Mesangial cell (primary cell): Measurements from ENCODE around the gene ZBTB48. TPM values are rescaled to one million over a fixed set of nuclear protein-coding genes. Genes with fewer than 3 reads are reported as not detected.

Source experiments
- total RNA-seq: library from RNA; depleted of rRNA; stranded (reverse); fragments of >200 nt; gene quantifications from 2 replicates; pipeline ENCODE4 v1.2.3, GENCODE V29; 2015

Gene ZBTB48
- 10.3 and 20.4 TPM in 2 replicates for total RNA-seq

DNA sequence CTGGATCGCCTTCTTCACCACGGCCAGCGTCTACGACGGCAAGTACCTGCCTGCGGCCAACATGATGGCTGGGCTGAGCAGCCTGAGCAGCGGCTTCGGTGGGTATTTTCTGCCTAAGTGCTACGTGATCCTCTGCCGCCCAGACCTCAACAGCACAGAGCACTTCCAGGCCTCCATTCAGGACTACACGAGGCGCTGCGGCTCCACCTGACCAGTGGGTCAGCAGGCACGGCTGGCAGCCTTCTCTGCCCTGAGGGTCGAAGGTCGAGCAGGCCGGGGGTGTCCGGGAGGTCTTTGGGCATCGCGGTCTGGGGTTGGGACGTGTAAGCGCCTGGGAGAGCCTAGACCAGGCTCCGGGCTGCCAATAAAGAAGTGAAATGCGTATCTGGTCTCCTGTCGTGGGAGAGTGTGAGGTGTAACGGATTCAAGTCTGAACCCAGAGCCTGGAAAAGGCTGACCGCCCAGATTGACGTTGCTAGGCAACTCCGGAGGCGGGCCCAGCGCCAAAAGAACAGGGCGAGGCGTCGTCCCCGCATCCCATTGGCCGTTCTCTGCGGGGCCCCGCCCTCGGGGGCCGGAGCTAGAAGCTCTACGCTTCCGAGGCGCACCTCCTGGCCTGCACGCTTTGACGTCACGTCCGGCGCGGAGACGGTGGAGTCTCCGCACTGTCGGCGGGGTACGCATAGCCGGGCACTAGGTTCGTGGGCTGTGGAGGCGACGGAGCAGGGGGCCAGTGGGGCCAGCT, at the start of gene ZBTB48:
Gene ZBTB48, plus strand, starts transcription at position 621 of the 745 bp plus-strand sequence. CDS start 616 bp downstream, outside the sequence.

DNA sequence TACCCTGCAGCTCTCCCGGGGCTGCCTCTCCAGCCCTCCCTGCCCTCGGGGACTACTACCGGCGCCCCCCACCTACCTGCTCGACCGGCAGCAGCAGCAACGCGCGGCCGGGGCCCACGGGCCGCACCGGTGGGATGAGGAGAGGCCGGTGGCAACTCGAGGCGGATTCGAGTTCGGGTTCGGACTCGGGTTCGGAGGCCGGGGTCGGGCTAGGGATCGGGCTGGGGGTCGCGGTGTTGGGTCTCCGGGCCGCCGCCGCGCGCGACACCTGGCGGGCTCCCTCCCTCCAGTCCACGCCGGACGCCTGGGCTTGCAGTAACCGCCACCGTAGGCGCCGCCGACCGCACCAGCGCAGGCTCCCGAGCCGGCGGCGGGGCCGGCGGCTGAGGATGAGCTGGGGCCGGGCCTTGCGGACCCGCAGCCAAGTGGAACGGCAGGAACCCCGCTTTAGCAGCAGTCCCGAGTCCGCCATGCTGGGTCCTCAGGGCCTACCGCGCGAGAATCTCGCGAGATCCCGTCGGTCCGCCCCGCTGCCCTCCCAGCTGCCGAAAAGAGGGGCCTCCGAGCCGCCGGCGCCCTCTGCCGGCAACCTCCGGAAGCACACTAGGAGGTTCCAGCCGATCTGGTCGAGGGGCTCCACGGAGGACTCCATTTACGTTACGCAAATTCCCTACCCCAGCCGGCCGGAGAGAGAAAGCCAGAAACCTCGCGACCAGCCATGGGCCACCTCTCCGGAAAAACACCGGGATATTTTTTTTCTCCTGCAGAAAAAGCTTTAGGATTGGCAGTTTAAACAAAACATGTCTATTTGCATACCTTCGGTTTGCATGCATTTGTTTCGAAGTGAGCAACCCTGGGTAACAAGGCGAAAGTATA, 25.5 kb upstream of the ZBTB48 start, which contains the start of gene NOL9:
Gene NOL9, minus strand, starts transcription at position 483 of the 876 bp plus-strand sequence. Its CDS starts 11 bp downstream, at position 472.

DNA sequence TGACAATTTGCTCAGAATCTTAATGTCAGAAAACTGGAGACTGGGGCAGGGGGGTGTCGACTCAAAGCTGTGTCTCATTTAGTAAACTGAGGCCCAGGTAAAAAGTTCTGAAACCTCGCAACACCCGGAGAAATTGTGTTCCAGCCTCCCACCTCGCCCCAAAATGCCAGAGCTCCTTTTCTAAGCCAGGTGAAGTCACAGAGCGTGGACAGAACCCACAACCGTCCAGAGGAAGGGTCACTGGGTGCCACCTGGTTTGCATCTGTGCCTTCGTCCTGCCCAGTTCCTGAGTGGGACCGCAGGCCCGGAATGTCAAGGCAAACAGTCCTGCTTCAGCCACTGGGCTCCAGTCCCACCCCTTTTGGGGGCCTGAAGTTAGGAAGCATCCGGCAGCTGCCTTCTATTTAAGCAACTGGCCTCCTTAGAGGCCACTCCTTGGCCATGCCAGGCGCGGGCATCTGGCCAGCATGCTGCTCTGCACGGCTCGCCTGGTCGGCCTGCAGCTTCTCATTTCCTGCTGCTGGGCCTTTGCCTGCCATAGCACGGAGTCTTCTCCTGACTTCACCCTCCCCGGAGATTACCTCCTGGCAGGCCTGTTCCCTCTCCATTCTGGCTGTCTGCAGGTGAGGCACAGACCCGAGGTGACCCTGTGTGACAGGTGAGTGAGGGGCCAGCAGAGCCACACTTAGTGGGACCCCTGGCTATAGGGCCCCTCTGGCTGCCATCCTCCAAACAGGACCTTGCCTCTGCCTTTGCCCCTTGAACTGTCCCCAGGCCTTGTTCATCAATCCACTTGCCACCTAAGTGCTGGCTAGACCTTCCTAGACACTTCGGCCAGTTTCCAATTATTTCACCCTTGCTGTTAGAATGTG, 24.7 kb upstream of the ZBTB48 start, which contains the start of gene TAS1R1:
Gene TAS1R1, plus strand, starts transcription at position 401 of the 872 bp plus-strand sequence. Its CDS starts 67 bp downstream, at position 468.

DNA sequence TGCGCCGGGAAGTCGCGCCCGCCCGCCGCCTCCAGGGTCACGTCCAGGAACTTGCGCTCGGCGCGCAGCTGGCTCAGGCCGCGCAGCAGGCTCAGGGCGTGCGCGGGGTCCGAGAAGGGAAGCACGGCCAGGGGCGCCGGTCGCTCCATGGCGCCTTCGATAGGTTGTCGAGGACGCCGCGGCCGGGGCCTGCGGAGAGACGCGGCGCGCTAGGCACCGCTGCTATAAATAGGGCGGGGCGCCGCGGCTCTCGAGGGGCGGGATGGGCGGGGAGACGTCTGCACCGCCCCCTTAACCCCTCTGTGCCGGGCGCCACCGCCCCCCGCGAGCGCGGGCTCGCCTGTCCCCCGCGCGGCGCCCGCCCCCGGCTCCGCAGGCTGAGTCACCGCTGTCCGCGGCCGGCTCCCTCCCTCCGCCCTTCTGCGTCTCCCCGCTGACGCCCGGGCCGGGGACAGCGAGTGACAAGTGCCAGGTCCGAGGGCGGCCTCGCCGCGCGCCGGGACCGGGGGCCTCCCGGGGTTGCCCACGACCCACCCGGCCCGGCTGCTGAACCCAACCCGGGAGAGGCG, 23.0 kb downstream of the ZBTB48 start, which contains the start of gene KLHL21:
Gene KLHL21, minus strand, starts transcription at position 201 of the 569 bp plus-strand sequence. Its CDS starts 52 bp downstream, at position 149.

DNA sequence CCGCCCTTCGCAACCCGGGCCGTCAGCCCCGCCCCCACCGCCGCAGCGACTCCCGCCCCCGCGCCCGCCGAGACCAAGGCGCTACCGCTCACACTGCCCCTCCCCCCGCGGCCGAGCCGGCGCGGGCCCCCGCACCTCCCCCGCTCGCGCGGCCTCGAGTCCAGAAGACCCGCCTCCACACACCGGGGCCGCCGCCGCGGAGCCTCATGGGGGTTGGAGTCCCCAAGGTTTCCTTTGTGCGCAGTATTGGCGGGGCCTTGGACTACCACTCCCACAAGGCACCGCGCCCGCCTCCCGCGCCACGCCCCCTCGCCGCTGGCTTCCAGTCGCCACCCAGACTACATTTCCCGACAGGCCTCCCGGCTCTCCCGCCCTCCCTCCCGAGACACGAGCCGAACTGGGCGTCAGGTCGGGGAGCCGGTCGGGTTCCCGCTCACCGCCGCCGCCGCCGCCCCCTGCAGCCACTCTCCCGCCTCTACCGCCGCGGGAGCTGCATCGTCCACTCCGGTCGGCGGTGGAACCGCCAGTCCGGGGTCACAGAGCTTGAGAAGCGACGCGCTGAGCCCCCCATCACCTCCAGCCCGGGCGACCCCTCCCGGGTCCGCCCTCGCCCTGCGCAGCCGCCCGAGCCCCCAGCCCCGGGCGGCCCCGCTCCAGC, 33.7 kb downstream of the ZBTB48 start, which contains the start of gene PHF13:
Gene PHF13, plus strand, starts transcription at position 371 of the 658 bp plus-strand sequence. CDS start 336 bp downstream, outside the sequence.

DNA sequence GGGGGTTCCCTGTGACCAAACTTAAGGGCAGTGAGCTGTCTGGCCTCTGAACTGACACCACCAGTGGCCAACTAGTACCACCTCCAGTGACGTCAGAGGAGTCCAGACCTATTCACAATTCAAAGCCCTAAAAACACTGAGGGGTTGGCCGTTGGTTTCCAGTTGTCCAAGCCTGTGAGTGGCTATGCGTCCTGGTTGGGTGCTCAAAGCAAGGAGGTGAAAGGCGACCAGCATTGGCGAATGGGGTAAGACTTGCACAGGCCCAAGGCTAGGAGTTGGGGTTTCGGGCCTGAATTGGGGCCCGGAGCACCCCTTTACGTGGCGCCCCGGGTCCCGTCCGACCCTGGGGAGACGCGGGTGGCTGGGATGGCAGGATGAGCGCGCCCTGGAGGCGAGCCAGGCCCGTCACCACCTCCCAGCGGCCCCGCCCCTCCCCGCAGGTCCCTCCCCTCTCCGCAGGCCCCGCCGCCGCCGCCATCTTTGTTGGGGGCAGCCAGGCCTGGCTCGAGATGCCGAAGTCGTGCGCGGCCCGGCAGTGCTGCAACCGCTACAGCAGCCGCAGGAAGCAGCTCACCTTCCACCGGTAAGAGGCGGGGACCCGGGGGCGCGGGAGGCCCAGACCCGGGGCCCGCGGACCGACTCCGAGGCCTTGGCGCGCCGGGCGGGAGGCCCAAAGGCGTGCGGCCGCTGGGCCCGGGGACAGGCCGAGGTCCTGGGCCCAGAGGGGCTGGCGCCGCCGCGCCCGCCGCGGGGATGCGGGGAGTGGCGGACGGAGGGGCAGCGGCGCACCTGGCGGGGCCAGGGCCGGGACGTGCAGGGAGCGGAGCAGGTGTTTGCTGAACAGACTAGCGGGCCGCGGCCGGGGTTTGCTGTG, 45.2 kb downstream of the ZBTB48 start, which contains the start of gene THAP3:
Gene THAP3, plus strand, starts transcription at position 159 of the 874 bp plus-strand sequence. Its CDS starts 351 bp downstream, at position 510.

Other genes starting within 250 kb of the ZBTB48 start
- gene ACOT7, start 186.2 kb upstream of the ZBTB48 start, total RNA-seq, result 60.0 and 97.4 TPM in 2 replicates
- 0.25 and 0.65 TPM in 2 replicates for gene HES2, start 160.1 kb upstream of the ZBTB48 start, total RNA-seq
- gene ESPN, start 155.2 kb upstream of the ZBTB48 start, total RNA-seq, result 0.25 and 0.33 TPM in 2 replicates
- gene TNFRSF25, start 113.8 kb upstream of the ZBTB48 start, total RNA-seq, result 4.2 and 8.0 TPM in 2 replicates
- gene PLEKHG5, start 88.3 kb upstream of the ZBTB48 start, total RNA-seq, result 14.2 and 16.1 TPM in 2 replicates
- 16.4 and 23.8 TPM in 2 replicates for gene NOL9, start 25.5 kb upstream of the ZBTB48 start, total RNA-seq
- not detected in 2 replicates for gene TAS1R1, start 24.7 kb upstream of the ZBTB48 start, total RNA-seq
- gene KLHL21, start 22.9 kb downstream of the ZBTB48 start, total RNA-seq, result 23.6 and 53.9 TPM in 2 replicates
- gene PHF13, start 33.7 kb downstream of the ZBTB48 start, total RNA-seq, result 8.0 and 16.1 TPM in 2 replicates
- gene THAP3, start 44.9 kb downstream of the ZBTB48 start, total RNA-seq, result 23.3 and 31.4 TPM in 2 replicates
- 42.9 and 47.9 TPM in 2 replicates for gene DNAJC11, start 121.8 kb downstream of the ZBTB48 start, total RNA-seq
- 36.5 and 57.4 TPM in 2 replicates for gene CAMTA1, start 205.5 kb downstream of the ZBTB48 start, total RNA-seq